ENCODE measurements around the gene AFDN. TPM values are rescaled to one million over a fixed set of nuclear protein-coding genes. Genes with fewer than 3 reads are reported as not detected.

AFDN gene
- total RNA-seq, 2 experiments from 2014 or later: 45.9 to 46.3 TPM

- no peak overlapping the region for H3K4me3 Mint-ChIP-seq
- no peaks in the 10 kb centered on the region for H3K36me3 Mint-ChIP-seq (ENCODE audit: low read depth)
- peaks cover 6% of the 10 kb centered on the region for H3K4me1 Mint-ChIP-seq
- no peaks in the 10 kb centered on the region for H3K9me3 Mint-ChIP-seq
- DNase-seq: no peak
- H3K27me3 Mint-ChIP-seq: peaks cover 14% of the 10 kb centered on the region
- ChIA-PET POLR2A (no interaction called here), CTCF (no interaction called here)
- no peak overlapping the region for H3K27ac Mint-ChIP-seq
Measured at GRCh38 chr6:167845856-167846255, 19.1 kb downstream of the AFDN start.

GRCh38 chr6:167846997-167847606 is 20.4 kb downstream of the AFDN start:
- Mint-ChIP-seq H3K9me3 (no peaks in the 10 kb centered on the region), H3K36me3 (ENCODE audit: low read depth) (no peaks in the 10 kb centered on the region), H3K4me1 (peaks cover 9% of the 10 kb centered on the region), H3K27me3 (peaks cover 14% of the 10 kb centered on the region), H3K27ac (no peak overlapping the region), H3K4me3 (no peak overlapping the region)
- CTCF ChIA-PET: no interaction called here
- POLR2A ChIA-PET: no interaction called here
- DNase-seq: no peak

- POLR2A ChIA-PET: no interaction called here
- Mint-ChIP-seq H3K4me1 (peaks cover 11% of the 10 kb centered on the region), H3K4me3 (no peak overlapping the region), H3K27me3 (peaks cover 14% of the 10 kb centered on the region), H3K36me3 (ENCODE audit: low read depth) (no peaks in the 10 kb centered on the region), H3K9me3 (no peaks in the 10 kb centered on the region), H3K27ac (no peak overlapping the region)
- CTCF ChIA-PET: no interaction called here
- DNase-seq: no peak
Measured at GRCh38 chr6:167847936-167848335, 21.2 kb downstream of the AFDN start.

- no peak overlapping the region for H3K27ac Mint-ChIP-seq
- ChIA-PET POLR2A (no interaction called here), CTCF (no interaction called here)
- H3K27me3 Mint-ChIP-seq: peaks cover 17% of the 10 kb centered on the region
- no peak overlapping the region for H3K4me3 Mint-ChIP-seq
- H3K36me3 Mint-ChIP-seq (ENCODE audit: low read depth): no peaks in the 10 kb centered on the region
- no peak for DNase-seq
- no peaks in the 10 kb centered on the region for H3K9me3 Mint-ChIP-seq
- peaks cover 11% of the 10 kb centered on the region for H3K4me1 Mint-ChIP-seq
Measured at GRCh38 chr6:167848783-167849182, 22.1 kb downstream of the AFDN start.

- DNase-seq: no peak
- POLR2A ChIA-PET: no interaction called here
- Mint-ChIP-seq H3K9me3 (no peaks in the 10 kb centered on the region), H3K27ac (no peak overlapping the region), H3K27me3 (peaks cover 17% of the 10 kb centered on the region), H3K4me1 (peaks cover 11% of the 10 kb centered on the region), H3K4me3 (no peak overlapping the region), H3K36me3 (ENCODE audit: low read depth) (no peaks in the 10 kb centered on the region)
- CTCF ChIA-PET: no interaction called here
Measured at GRCh38 chr6:167849846-167850459, 23.2 kb downstream of the AFDN start.

- H3K27ac Mint-ChIP-seq: no peak overlapping the region
- ChIA-PET CTCF (no interaction called here), POLR2A (no interaction called here)
- H3K4me1 Mint-ChIP-seq: peaks cover 17% of the 10 kb centered on the region
- H3K27me3 Mint-ChIP-seq: peaks cover 17% of the 10 kb centered on the region
- no peak overlapping the region for H3K4me3 Mint-ChIP-seq
- H3K36me3 Mint-ChIP-seq (ENCODE audit: low read depth): no peaks in the 10 kb centered on the region
- H3K9me3 Mint-ChIP-seq: no peaks in the 10 kb centered on the region
- no peak for DNase-seq
Measured at GRCh38 chr6:167850782-167851181, 24.1 kb downstream of the AFDN start.

- Mint-ChIP-seq H3K4me3 (no peak overlapping the region), H3K4me1 (peaks cover 24% of the 10 kb centered on the region), H3K27me3 (peaks cover 17% of the 10 kb centered on the region), H3K36me3 (ENCODE audit: low read depth) (no peaks in the 10 kb centered on the region), H3K27ac (no peak overlapping the region), H3K9me3 (no peaks in the 10 kb centered on the region)
- ChIA-PET CTCF (no interaction called here), POLR2A (no interaction called here)
- no peak for DNase-seq
Measured at GRCh38 chr6:167851370-167851952, 24.8 kb downstream of the AFDN start.

GRCh38 chr6:167855825-167856425 is 29.2 kb downstream of the AFDN start:
- DNase-seq: no peak
- no peaks in the 10 kb centered on the region for H3K9me3 Mint-ChIP-seq
- H3K27ac Mint-ChIP-seq: no peak overlapping the region
- peaks cover 33% of the 10 kb centered on the region for H3K4me1 Mint-ChIP-seq
- ChIA-PET CTCF (no interaction called here), POLR2A (interaction anchor here (1.7 kb wide), 1 partner anchor 26 kb away, joined by 4 read pairs; no protein-coding TSS in a partner anchor)
- H3K36me3 Mint-ChIP-seq (ENCODE audit: low read depth): no peaks in the 10 kb centered on the region
- no peak overlapping the region for H3K4me3 Mint-ChIP-seq
- H3K27me3 Mint-ChIP-seq: peaks cover 14% of the 10 kb centered on the region

- Mint-ChIP-seq H3K4me1 (peaks cover 31% of the 10 kb centered on the region), H3K36me3 (ENCODE audit: low read depth) (no peaks in the 10 kb centered on the region), H3K27ac (no peak overlapping the region), H3K27me3 (peaks cover 14% of the 10 kb centered on the region), H3K9me3 (no peaks in the 10 kb centered on the region), H3K4me3 (no peak overlapping the region)
- POLR2A ChIA-PET: interaction anchor here (1.7 kb wide), 1 partner anchor 26 kb away, joined by 4 read pairs; no protein-coding TSS in a partner anchor
- CTCF ChIA-PET: no interaction called here
- no peak for DNase-seq
Measured at GRCh38 chr6:167856474-167856873, 29.8 kb downstream of the AFDN start.

- H3K4me1 Mint-ChIP-seq: peaks cover 29% of the 10 kb centered on the region
- ChIA-PET CTCF (no interaction called here), POLR2A (interaction anchor here (1.7 kb wide), 1 partner anchor 27 kb away, joined by 4 read pairs; no protein-coding TSS in a partner anchor)
- no peak for DNase-seq
- no peaks in the 10 kb centered on the region for H3K9me3 Mint-ChIP-seq
- H3K36me3 Mint-ChIP-seq (ENCODE audit: low read depth): no peaks in the 10 kb centered on the region
- no peak overlapping the region for H3K27ac Mint-ChIP-seq
- H3K4me3 Mint-ChIP-seq: no peak overlapping the region
- H3K27me3 Mint-ChIP-seq: peaks cover 14% of the 10 kb centered on the region
Measured at GRCh38 chr6:167856999-167857660, 30.4 kb downstream of the AFDN start.

- Mint-ChIP-seq H3K9me3 (no peaks in the 10 kb centered on the region), H3K4me3 (no peak overlapping the region), H3K36me3 (ENCODE audit: low read depth) (no peaks in the 10 kb centered on the region), H3K4me1 (peaks cover 27% of the 10 kb centered on the region), H3K27ac (no peak overlapping the region), H3K27me3 (peaks cover 12% of the 10 kb centered on the region)
- ChIA-PET POLR2A (no interaction called here), CTCF (interaction anchor here (0.7 kb wide), 1 partner anchor 28 kb away, joined by 4 read pairs; no protein-coding TSS in a partner anchor)
- no peak for DNase-seq
Measured at GRCh38 chr6:167858086-167858591, 31.4 kb downstream of the AFDN start.

- no peak for DNase-seq
- peaks cover 27% of the 10 kb centered on the region for H3K4me1 Mint-ChIP-seq
- ChIA-PET CTCF (interaction anchor here (0.7 kb wide), 1 partner anchor 27 kb away, joined by 4 read pairs; no protein-coding TSS in a partner anchor), POLR2A (no interaction called here)
- H3K27me3 Mint-ChIP-seq: peaks cover 9% of the 10 kb centered on the region
- H3K9me3 Mint-ChIP-seq: no peaks in the 10 kb centered on the region
- no peak overlapping the region for H3K27ac Mint-ChIP-seq
- H3K4me3 Mint-ChIP-seq: no peak overlapping the region
- H3K36me3 Mint-ChIP-seq (ENCODE audit: low read depth): no peaks in the 10 kb centered on the region
Measured at GRCh38 chr6:167858842-167859664, 32.3 kb downstream of the AFDN start.

Data from activated CD4-positive, alpha-beta memory T cell treated with anti-CD3 and anti-CD28 coated beads, Interleukin-2, amount 10 ng/mL, durations not matched to agents 7 days and 5 days (primary cell).